ENCODE measurements around the gene ZDHHC17. TPM values are rescaled to one million over a fixed set of nuclear protein-coding genes. Genes with fewer than 3 reads are reported as not detected.
"Not testable (repeated sequence)": the region's sequence is repeated elsewhere in the genome, so short reads cannot be mapped to it uniquely, and the experiment has no call there.

Gene ZDHHC17
- polyA plus RNA-seq, 1 experiment = 34.5 TPM

GRCh38 chr12:76717314-76717713 is 46.6 kb upstream of the ZDHHC17 start:
- DNase-seq (ENCODE audit: low read depth) = no peak
- CTCF ChIA-PET = no interaction called here

DNA sequence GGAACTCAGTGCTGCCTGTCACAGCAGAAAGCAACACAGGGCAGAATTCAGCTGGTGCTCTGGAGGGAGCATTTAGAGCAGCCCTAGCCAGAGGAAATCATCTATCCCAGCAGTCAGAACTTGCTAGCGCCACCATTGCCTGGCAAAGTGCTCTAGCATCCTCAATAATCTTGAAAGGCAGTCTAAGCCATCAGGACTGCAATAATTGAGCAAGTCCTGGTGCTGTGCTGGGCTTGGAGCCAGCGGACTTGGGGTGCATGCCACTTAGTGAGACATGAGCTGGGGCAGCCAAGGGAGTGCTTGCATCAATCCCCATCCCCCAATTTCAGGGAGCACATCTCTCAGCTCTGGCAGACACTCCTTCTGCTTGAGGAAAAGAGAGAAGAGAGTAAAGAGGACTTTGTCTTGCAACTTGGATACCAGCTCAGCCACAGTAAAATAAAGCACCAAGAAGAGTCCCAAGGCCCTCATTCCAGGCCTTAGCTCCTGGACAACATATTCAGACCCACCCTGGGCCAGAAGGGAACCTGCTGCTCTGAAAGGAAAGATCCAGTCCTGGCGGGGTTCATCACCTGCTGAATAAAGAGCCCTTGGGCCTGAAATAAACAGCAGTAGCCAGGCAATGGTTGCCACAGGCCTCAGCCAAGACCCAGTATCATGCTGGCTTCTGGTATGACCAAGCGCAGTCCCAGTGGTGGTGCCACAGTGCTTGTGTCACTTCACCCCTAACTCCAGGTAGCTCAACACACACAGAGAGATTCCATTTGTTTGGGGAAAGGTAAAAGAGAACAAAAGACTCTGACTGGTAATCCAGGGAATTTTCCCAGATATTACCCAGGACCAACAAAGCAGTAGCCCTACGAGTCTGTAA is 44.5 kb upstream of the ZDHHC17 start:
- CTCF ChIA-PET = interaction anchor here (1.1 to 1.6 kb wide), 3 partner anchors 25 to 71 kb away, joined by 3 to 4 read pairs (median 4); no protein-coding TSS in a partner anchor
- POLR2A ChIA-PET = no interaction called here

More at GRCh38 chr12:76717314-76717713, 46.6 kb upstream of the ZDHHC17 start:
- POLR2A ChIA-PET = no interaction called here
- Histone ChIP-seq H3K36me3 (ENCODE audit: control insufficient read depth, insufficient read depth, low read length) (no peaks in the 10 kb centered on the region), H3K4me3 (ENCODE audit: low read depth, low read length) (no peak overlapping the region), H3K27me3 (ENCODE audit: control insufficient read depth, insufficient read depth, low read length) (no peaks in the 10 kb centered on the region)
- TF ChIP-seq, protein P1, sequence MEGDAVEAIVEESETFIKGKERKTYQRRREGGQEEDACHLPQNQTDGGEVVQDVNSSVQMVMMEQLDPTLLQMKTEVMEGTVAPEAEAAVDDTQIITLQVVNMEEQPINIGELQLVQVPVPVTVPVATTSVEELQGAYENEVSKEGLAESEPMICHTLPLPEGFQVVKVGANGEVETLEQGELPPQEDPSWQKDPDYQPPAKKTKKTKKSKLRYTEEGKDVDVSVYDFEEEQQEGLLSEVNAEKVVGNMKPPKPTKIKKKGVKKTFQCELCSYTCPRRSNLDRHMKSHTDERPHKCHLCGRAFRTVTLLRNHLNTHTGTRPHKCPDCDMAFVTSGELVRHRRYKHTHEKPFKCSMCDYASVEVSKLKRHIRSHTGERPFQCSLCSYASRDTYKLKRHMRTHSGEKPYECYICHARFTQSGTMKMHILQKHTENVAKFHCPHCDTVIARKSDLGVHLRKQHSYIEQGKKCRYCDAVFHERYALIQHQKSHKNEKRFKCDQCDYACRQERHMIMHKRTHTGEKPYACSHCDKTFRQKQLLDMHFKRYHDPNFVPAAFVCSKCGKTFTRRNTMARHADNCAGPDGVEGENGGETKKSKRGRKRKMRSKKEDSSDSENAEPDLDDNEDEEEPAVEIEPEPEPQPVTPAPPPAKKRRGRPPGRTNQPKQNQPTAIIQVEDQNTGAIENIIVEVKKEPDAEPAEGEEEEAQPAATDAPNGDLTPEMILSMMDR (IDR thresholded peaks at IDR 0.05; ENCODE audit: insufficient read depth, low read depth, low read length) = no peak

DNA sequence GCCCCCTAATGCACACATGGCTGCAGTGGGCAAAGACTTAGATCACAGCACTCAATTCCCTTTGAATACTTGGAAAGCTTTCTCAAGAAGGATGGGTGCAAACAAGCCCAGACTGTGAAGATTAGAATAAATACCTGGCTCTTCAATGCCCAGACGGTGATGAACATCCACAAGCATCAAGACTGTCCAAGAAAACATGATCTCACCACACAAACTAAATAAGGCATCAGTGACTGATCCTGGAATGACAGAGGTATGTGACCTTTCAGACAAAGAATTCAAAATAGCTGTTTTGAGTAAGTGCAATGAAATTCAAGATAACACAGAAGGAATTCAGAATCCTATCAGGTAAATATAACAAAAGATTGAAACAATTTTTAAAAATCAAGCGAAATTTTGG is 43.8 kb upstream of the ZDHHC17 start:
- ChIA-PET CTCF (interaction anchor here (0.8 to 1.6 kb wide), 4 partner anchors 10 to 70 kb away, joined by 3 to 4 read pairs (median 4); no protein-coding TSS in a partner anchor), POLR2A (no interaction called here)

More for the DNA sequence above, 44.5 kb upstream of the ZDHHC17 start:
- H3K36me3 ChIP-seq (ENCODE audit: control insufficient read depth, insufficient read depth, low read length) = no peaks in the 10 kb centered on the region
- no peak overlapping the region for H3K4me3 ChIP-seq (ENCODE audit: low read depth, low read length)
- DNase-seq (ENCODE audit: low read depth) = no peak
- TF ChIP-seq, protein P1 (IDR thresholded peaks at IDR 0.05; ENCODE audit: insufficient read depth, low read depth, low read length) = no peak
- H3K27me3 ChIP-seq (ENCODE audit: control insufficient read depth, insufficient read depth, low read length) = no peaks in the 10 kb centered on the region

GRCh38 chr12:76726626-76727025 is 37.3 kb upstream of the ZDHHC17 start:
- Histone ChIP-seq H3K36me3 (ENCODE audit: control insufficient read depth, insufficient read depth, low read length) (no peaks in the 10 kb centered on the region), H3K27me3 (ENCODE audit: control insufficient read depth, insufficient read depth, low read length) (no peaks in the 10 kb centered on the region), H3K4me3 (ENCODE audit: low read depth, low read length) (no peak overlapping the region)
- CTCF ChIA-PET = interaction anchor here (1.0 kb wide), 1 partner anchor 30 kb away, joined by 3 read pairs; no protein-coding TSS in a partner anchor
- DNase-seq (ENCODE audit: low read depth) = no peak
- POLR2A ChIA-PET = no interaction called here
- TF ChIP-seq, protein P1 (IDR thresholded peaks at IDR 0.05; ENCODE audit: insufficient read depth, low read depth, low read length) = no peak

More for the DNA sequence above, 43.8 kb upstream of the ZDHHC17 start:
- TF ChIP-seq, protein P1 (IDR thresholded peaks at IDR 0.05; ENCODE audit: insufficient read depth, low read depth, low read length) = no peak
- Histone ChIP-seq H3K27me3 (ENCODE audit: control insufficient read depth, insufficient read depth, low read length) (no peaks in the 10 kb centered on the region), H3K36me3 (ENCODE audit: control insufficient read depth, insufficient read depth, low read length) (no peaks in the 10 kb centered on the region), H3K4me3 (ENCODE audit: low read depth, low read length) (no peak overlapping the region)
- no peak for DNase-seq (ENCODE audit: low read depth)

DNA sequence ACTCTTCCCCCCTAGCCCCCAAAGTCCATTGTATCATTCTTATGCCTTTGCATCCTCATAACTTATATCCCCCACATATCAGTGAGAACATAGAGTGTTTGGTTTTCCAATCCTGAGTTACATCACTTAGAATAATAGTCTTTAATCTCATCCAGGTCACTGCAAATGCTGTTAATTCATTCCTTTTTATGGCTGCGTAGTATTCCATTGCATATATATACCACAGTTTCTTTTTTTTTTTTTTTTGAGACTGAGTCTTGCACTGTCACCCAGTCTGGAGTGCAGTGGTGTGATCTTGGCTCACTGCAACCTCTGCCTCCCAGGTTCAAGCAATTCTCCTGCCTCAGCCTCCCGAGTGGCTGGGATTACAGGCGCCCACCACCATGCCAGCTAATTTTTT is 31.7 kb upstream of the ZDHHC17 start:
- H3K27me3 ChIP-seq (ENCODE audit: control insufficient read depth, insufficient read depth, low read length); POLR2A ChIA-PET; H3K36me3 ChIP-seq (ENCODE audit: control insufficient read depth, insufficient read depth, low read length); CTCF ChIA-PET; H3K4me3 ChIP-seq (ENCODE audit: low read depth, low read length); DNase-seq (ENCODE audit: low read depth): not testable (repeated sequence)

GRCh38 chr12:76737689-76738088 is 26.2 kb upstream of the ZDHHC17 start:
- POLR2A ChIA-PET; H3K4me3 ChIP-seq (ENCODE audit: low read depth, low read length); H3K36me3 ChIP-seq (ENCODE audit: control insufficient read depth, insufficient read depth, low read length); DNase-seq (ENCODE audit: low read depth); H3K27me3 ChIP-seq (ENCODE audit: control insufficient read depth, insufficient read depth, low read length): not testable (repeated sequence)
- CTCF ChIA-PET = interaction anchor here (1.1 kb wide), 1 partner anchor 10 kb away, joined by 3 read pairs; no protein-coding TSS in a partner anchor

All from BJ (cell line).